GM10248 (cell line): ENCODE results near the gene KHDC4.
"Not testable (repeated sequence)": the region's sequence is repeated elsewhere in the genome, so short reads cannot be mapped to it uniquely, and the experiment has no call there.

Experiments used
- CTCF ChIA-PET: fragments of 300-600 bp; sonication (Branson Sonifier 250); formaldehyde crosslinking; extraction: SDS; loops from one replicate; lab custom pipeline; 2021; ENCODE audit warnings: antibody characterized with exemption; lab: Yijun Ruan, JAX
- POLR2A ChIA-PET: fragments of 350-650 bp; sonication (Branson Sonifier 250); formaldehyde crosslinking; extraction: SDS; loops from one replicate; lab custom pipeline; 2020; ENCODE audit warnings: antibody characterized with exemption; lab: Yijun Ruan, JAX
- DNase-seq: peaks from one replicate; pipeline ENCODE4 v3.0.0; 2012; ENCODE audit errors: extremely low spot score
- TF ChIP-seq, protein P1 (sequence below): IDR thresholded peaks from 2 replicates; pipeline ENCODE4 v1.5.1; 2012; ENCODE audit warnings: mild to moderate bottlenecking, low read depth; ENCODE audit errors: extremely low read depth, missing control alignments, control extremely low read depth

KHDC4 gene

GRCh38 chr1:155909894-155910293 lies 24.3 kb downstream of the KHDC4 start:
- TF ChIP-seq, protein P1, sequence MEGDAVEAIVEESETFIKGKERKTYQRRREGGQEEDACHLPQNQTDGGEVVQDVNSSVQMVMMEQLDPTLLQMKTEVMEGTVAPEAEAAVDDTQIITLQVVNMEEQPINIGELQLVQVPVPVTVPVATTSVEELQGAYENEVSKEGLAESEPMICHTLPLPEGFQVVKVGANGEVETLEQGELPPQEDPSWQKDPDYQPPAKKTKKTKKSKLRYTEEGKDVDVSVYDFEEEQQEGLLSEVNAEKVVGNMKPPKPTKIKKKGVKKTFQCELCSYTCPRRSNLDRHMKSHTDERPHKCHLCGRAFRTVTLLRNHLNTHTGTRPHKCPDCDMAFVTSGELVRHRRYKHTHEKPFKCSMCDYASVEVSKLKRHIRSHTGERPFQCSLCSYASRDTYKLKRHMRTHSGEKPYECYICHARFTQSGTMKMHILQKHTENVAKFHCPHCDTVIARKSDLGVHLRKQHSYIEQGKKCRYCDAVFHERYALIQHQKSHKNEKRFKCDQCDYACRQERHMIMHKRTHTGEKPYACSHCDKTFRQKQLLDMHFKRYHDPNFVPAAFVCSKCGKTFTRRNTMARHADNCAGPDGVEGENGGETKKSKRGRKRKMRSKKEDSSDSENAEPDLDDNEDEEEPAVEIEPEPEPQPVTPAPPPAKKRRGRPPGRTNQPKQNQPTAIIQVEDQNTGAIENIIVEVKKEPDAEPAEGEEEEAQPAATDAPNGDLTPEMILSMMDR, result no peak
- DNase-seq, result no peak
- POLR2A ChIA-PET, result no interaction called here

DNA sequence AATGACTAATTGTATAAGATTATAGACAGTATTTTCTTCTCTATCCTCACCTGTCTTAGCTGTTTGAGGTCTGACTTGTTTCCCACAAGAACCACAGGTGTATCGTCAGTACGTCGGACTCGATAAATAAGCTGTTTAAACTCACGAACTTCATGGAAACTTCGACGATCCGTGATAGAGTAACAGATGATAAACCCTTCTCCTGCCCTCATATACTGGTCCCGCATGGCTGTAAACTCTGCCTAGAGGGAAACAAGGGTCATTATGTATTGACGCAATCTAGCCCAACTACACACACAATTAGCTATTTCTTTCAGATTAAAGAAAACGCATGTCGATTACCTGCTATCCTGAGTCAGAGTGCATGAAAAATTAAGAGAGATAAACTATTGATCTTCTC lies 30.0 kb downstream of the KHDC4 start:
- ChIA-PET CTCF (interaction anchor here (1.1 to 2.3 kb wide), 8 partner anchors 9 to 654 kb away, joined by 3 to 8 read pairs (median 4); no protein-coding TSS in a partner anchor), POLR2A (interaction anchor here (0.6 to 1.3 kb wide), 4 partner anchors 10 to 103 kb away, joined by 3 to 9 read pairs (median 3); no protein-coding TSS in a partner anchor)
- TF ChIP-seq, protein P1, result no peak
- no peak for DNase-seq

More at GRCh38 chr1:155909894-155910293, 24.3 kb downstream of the KHDC4 start:
- CTCF ChIA-PET, result interaction anchor here (2.0 kb wide), 1 partner anchor 11 kb away, joined by 5 read pairs; no protein-coding TSS in a partner anchor

GRCh38 chr1:155900161-155900560 lies 34.1 kb downstream of the KHDC4 start:
- TF ChIP-seq, protein P1, result no peak
- ChIA-PET POLR2A (no interaction called here), CTCF (no interaction called here)
- DNase-seq, result no peak

DNA sequence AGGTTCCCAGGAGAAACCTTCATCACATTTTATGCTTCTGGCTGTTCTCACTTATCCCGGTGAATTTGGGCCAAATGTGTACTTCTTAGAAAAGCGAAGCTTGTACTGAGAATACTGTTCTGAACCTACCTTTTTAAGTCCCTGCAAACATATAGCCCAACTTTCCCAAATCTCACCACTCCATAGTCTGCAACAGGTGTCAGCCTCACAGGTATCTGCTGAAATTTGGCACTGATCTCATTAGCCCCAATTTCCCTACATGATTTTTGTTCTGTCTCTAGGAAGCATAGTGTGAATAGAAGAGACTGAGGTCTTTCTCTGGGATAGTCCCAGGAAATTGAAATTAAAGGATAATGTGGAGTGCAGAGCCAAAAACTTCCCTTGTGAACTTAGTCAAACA lies 34.5 kb downstream of the KHDC4 start:
- POLR2A ChIA-PET, result interaction anchor here (0.9 kb wide), 1 partner anchor 33 kb away, joined by 4 read pairs; no protein-coding TSS in a partner anchor
- DNase-seq, result no peak
- TF ChIP-seq, protein P1, result no peak
- CTCF ChIA-PET, result interaction anchor here (1.4 to 2.3 kb wide), 3 partner anchors 10 to 38 kb away, joined by 4 to 5 read pairs (median 5); no protein-coding TSS in a partner anchor

- POLR2A ChIA-PET, result interaction anchor here (0.9 to 1.0 kb wide), 2 partner anchors 8 to 34 kb away, joined by 3 to 4 read pairs; no protein-coding TSS in a partner anchor
- TF ChIP-seq, protein P1, result no peak
- no peak for DNase-seq
- CTCF ChIA-PET, result interaction anchor here (1.2 to 2.3 kb wide), 7 partner anchors 8 to 90 kb away, joined by 4 to 8 read pairs (median 5); no protein-coding TSS in a partner anchor
Observed at GRCh38 chr1:155898888-155899287, 35.3 kb downstream of the KHDC4 start.

DNA sequence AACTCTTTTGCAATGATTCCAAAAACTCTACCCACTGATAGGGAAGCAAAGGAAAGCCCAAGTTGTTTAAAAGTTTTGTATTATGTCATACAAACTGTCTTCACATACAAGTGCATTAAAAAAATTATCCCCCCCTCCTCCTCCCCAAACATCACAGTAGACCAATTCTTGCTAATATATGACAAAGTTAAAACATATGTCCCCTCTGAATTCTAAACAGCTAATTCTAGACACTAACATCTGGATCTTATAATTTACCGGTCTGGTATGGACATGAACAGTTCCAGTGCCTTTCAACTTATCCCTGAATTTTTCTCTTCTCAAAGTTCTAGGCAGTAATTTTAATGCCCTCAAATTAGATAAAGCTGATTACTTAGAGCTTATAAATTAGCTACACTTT lies 36.5 kb downstream of the KHDC4 start:
- ChIA-PET POLR2A (interaction anchor here (0.6 to 1.0 kb wide), 2 partner anchors 10 to 27 kb away, joined by 3 to 4 read pairs; no protein-coding TSS in a partner anchor), CTCF (interaction anchor here (1.2 to 2.3 kb wide), 6 partner anchors 9 to 91 kb away, joined by 4 to 8 read pairs (median 5); no protein-coding TSS in a partner anchor)
- DNase-seq, result no peak
- TF ChIP-seq, protein P1, result no peak

DNA sequence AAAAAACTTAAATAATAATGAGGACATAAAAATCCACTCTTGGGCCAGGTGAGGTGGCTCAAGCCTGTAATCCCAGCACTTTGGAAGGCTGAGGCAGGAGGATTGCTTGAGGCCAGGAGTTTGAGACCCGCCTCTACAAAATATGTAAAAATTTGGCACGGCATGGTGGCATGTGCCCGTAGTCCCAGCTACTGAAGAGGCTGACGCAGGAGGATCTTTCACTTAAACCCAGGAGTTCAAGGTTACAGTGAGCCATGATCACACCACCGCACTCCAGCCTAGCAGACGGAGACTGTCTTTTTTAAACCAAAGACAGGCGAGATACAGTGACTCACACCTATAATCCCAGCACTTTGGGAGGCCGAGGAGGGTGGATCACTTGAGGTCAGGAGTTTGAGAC lies 37.7 kb downstream of the KHDC4 start:
- POLR2A ChIA-PET, result interaction anchor here (2.4 kb wide), 1 partner anchor 14 kb away, joined by 8 read pairs; no protein-coding TSS in a partner anchor
- DNase-seq, CTCF ChIA-PET: not testable (repeated sequence)

GRCh38 chr1:155895617-155896016 lies 38.6 kb downstream of the KHDC4 start:
- POLR2A ChIA-PET, result interaction anchor here (0.5 to 2.4 kb wide), 4 partner anchors 13 to 1104 kb away, joined by 3 to 8 read pairs (median 4); no protein-coding TSS in a partner anchor
- CTCF ChIA-PET, result interaction anchor here (1.1 to 1.8 kb wide), 2 partner anchors 9 to 130 kb away, joined by 3 to 5 read pairs; no protein-coding TSS in a partner anchor
- not testable (repeated sequence) for DNase-seq
